Fibroblast of lung (primary cell): Measurements from ENCODE around the gene ENTR1.

Source experiments
- EZH2 ChIP-seq: IDR thresholded peaks from 2 replicates; pipeline ENCODE4 v1.5.1; 2012; ENCODE audit warnings: low read length, control low read depth, mild to moderate bottlenecking; ENCODE audit errors: missing control alignments
- TF ChIP-seq, protein P1 (sequence below), 2 donors: IDR thresholded peaks in 1 of 2; conservative IDR thresholded peaks in 1 of 2; 1 replicate in 1 of 2; 2 replicates in 1 of 2; pipeline ENCODE4 v1.5.1; 2011 to 2012; ENCODE audit warnings: low read length in 2 of 2, control low read depth in 1 of 2, inconsistent platforms in 1 of 2, low read depth in 1 of 2, mild to moderate bottlenecking in 1 of 2

GRCh38 chr9:136394312-136395019, 15.9 kb downstream of the ENTR1 start:
- TF ChIP-seq EZH2 = no peak
- TF ChIP-seq, protein P1, sequence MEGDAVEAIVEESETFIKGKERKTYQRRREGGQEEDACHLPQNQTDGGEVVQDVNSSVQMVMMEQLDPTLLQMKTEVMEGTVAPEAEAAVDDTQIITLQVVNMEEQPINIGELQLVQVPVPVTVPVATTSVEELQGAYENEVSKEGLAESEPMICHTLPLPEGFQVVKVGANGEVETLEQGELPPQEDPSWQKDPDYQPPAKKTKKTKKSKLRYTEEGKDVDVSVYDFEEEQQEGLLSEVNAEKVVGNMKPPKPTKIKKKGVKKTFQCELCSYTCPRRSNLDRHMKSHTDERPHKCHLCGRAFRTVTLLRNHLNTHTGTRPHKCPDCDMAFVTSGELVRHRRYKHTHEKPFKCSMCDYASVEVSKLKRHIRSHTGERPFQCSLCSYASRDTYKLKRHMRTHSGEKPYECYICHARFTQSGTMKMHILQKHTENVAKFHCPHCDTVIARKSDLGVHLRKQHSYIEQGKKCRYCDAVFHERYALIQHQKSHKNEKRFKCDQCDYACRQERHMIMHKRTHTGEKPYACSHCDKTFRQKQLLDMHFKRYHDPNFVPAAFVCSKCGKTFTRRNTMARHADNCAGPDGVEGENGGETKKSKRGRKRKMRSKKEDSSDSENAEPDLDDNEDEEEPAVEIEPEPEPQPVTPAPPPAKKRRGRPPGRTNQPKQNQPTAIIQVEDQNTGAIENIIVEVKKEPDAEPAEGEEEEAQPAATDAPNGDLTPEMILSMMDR (conservative IDR thresholded peaks at IDR 0.05 in 1 of 2, IDR thresholded peaks at IDR 0.05 in 1 of 2; ENCODE audit: low read depth in 1 of 2, low read length in 2 of 2) = no peak
